Spleen (tissue), 11 donors: Measurements from ENCODE around the gene CEBPZ. TPM values are rescaled to one million over a fixed set of nuclear protein-coding genes. Genes with fewer than 3 reads are reported as not detected.
A peak's percentile ranks its signal among the peaks of the same experiment; 100 is the strongest.

ENCODE experiments used
- DNase-seq: peaks from one replicate; pipeline ENCODE4 v3.0.0-alpha.2; 2020
- H3K27ac ChIP-seq, 8 donors: fragments of 200-600 bp; sonication (generic) in 7 of 8; 1 replicate in 4 of 8; 2 replicates in 4 of 8; pipeline versions ENCODE4 v1.5.0 to v1.8.0; 2016 to 2021; ENCODE audit warnings: inconsistent platforms in 4 of 8, mild to moderate bottlenecking in 4 of 8, moderate library complexity in 1 of 8
- H3K27me3 ChIP-seq, 7 donors: fragments of 200-600 bp; sonication (generic) in 6 of 7; replicated peaks in 1 of 7; 1 replicate in 4 of 7; 2 replicates in 3 of 7; pipeline versions ENCODE4 v1.5.0 to v1.8.0; 2016 to 2021; ENCODE audit warnings: inconsistent platforms in 3 of 7, mild to moderate bottlenecking in 1 of 7
- H3K36me3 ChIP-seq, 6 donors: fragments of 200-600 bp; sonication (generic) in 5 of 6; 1 replicate in 4 of 6; 2 replicates in 2 of 6; pipeline versions ENCODE4 v1.5.0 to v1.8.0; 2016 to 2021; ENCODE audit warnings: inconsistent platforms in 2 of 6
- H3K4me1 ChIP-seq, 6 donors: fragments of 200-600 bp; sonication (generic) in 5 of 6; 1 replicate in 3 of 6; 2 replicates in 3 of 6; pipeline versions ENCODE4 v1.5.0 to v1.8.0; 2016 to 2021; ENCODE audit warnings: inconsistent platforms in 3 of 6
- H3K4me3 ChIP-seq, 8 donors: fragments of 200-600 bp; sonication (generic) in 7 of 8; 1 replicate in 4 of 8; 2 replicates in 4 of 8; pipeline versions ENCODE4 v1.5.0 to v1.8.0; 2016 to 2021; ENCODE audit warnings: inconsistent platforms in 4 of 8, mild to moderate bottlenecking in 4 of 8, moderate library complexity in 2 of 8
- H3K9me3 ChIP-seq, 8 donors: fragments of 200-600 bp; sonication (generic) in 7 of 8; 1 replicate in 4 of 8; 2 replicates in 4 of 8; pipeline versions ENCODE4 v1.5.0 to v1.8.0; 2016 to 2021; ENCODE audit warnings: inconsistent platforms in 4 of 8
- CTCF ChIP-seq, 11 experiments: fragments of 200-600 bp in 7 of 11; fragments of 450-650 bp in 4 of 11; sonication (generic) in 4 of 11; IDR thresholded peaks in 8 of 11; conservative IDR thresholded peaks in 3 of 11; 1 replicate in 7 of 11; 2 replicates in 4 of 11; pipeline versions ENCODE4 v1.4.0 to v1.8.0; 2016 to 2021; ENCODE audit warnings: antibody characterized with exemption in 11 of 11, inconsistent platforms in 4 of 11, mild to moderate bottlenecking in 1 of 11
- POLR2A ChIP-seq, 3 donors: fragments of 450-650 bp; IDR thresholded peaks; one replicate each; pipeline ENCODE4 v1.5.1; 2017; ENCODE audit warnings: antibody characterized with exemption in 3 of 3, mild to moderate bottlenecking in 1 of 3
- POLR2AphosphoS5 ChIP-seq, 3 donors: sonication (generic); formaldehyde crosslinking; IDR thresholded peaks; one replicate each; pipeline ENCODE4 v1.5.1; 2017; ENCODE audit warnings: antibody characterized with exemption in 3 of 3
- WGBS, 5 donors: extraction: QIAGEN DNeasy Blood & Tissue Kit in 3 of 5; methylation state at CpG; one replicate each; pipeline versions ENCODE4 v1.1.5 to v1.1.7; 2013 to 2018; 5-methylcytosine and 5-hydroxymethylcytosine counted together
- intact Hi-C: fragments of 100-400 bp; cut with DNase I; formaldehyde crosslinking; loops from one replicate; pipeline ENCODE4 v1.15.0; 2023; ENCODE audit warnings: low total_unique reads
- polyA plus RNA-seq, 3 donors: library from polyadenylated mRNA; stranded (reverse); fragments of 200-250 nt; gene quantifications; one replicate each; pipeline ENCODE4 v1.2.1, GENCODE V29; 2013
- total RNA-seq, 7 donors: library from RNA; depleted of rRNA in 3 of 7; stranded (reverse); fragments of >200 nt in 3 of 7; fragmentation: NEBNext Ultra II Directional in 4 of 7; extraction: Animal tissue kit (Norgen Biotek cat#: 25700) in 4 of 7; gene quantifications; one replicate each; pipeline versions ENCODE4 v1.1.0 to v1.2.1, GENCODE V29; 2016 to 2021
- donor health status: healthy with polysubstance abuse.
- donor health status: DM: no; HTN: no; CAD: no; lungs with moderate emphysema.
- donor health status: DM: no; HTN: no; CAD: no.
- donor health status: Bipolar disorder and iron deficiency.
- donor health status: healthy.
- donor health status: DM: no; HTN: no; CAD: no.
- donor health status: DM: yes; HTN: yes; CAD: no.

Gene CEBPZ
- total and polyA plus RNA-seq, 10 donors, result 34.8 to 54.8 (median 48.9) TPM

- Histone ChIP-seq H3K4me3 (no peak overlapping the region), H3K27ac (no peak overlapping the region), H3K27me3 (no peaks in the 10 kb centered on the region), H3K4me1 (peaks cover 0 to 8% (median 5%) of the 10 kb centered on the region in 6 donors), H3K9me3 (peaks cover 0 to 27% (median 22%) of the 10 kb centered on the region in 8 donors), H3K36me3 (no peaks in the 10 kb centered on the region)
- DNase-seq, result no peak
- intact Hi-C loops, result no loop called here
- TF ChIP-seq POLR2AphosphoS5 (IDR thresholded peaks at IDR 0.05) (no peak), POLR2A (IDR thresholded peaks at IDR 0.05) (no peak), CTCF (IDR thresholded peaks at IDR 0.05 in 8 of 11, conservative IDR thresholded peaks at IDR 0.05 in 3 of 11) (no peak)
- 88 to 95% (median 93%) methylated on average over 3 of the region's 3 CpGs for WGBS, 5 donors
Measured at GRCh38 chr2:37167636-37168180, 63.7 kb downstream of the CEBPZ start.

- intact Hi-C loops, result no loop called here
- TF ChIP-seq POLR2AphosphoS5 (IDR thresholded peaks at IDR 0.05), result no peak
- no peak for TF ChIP-seq CTCF (IDR thresholded peaks at IDR 0.05 in 8 of 11, conservative IDR thresholded peaks at IDR 0.05 in 3 of 11)
- no peak for TF ChIP-seq POLR2A (IDR thresholded peaks at IDR 0.05)
- Histone ChIP-seq H3K27me3 (no peaks in the 10 kb centered on the region), H3K4me1 (peaks cover 0 to 8% (median 5%) of the 10 kb centered on the region in 6 donors), H3K4me3 (no peak overlapping the region), H3K36me3 (no peaks in the 10 kb centered on the region), H3K27ac (no peak overlapping the region), H3K9me3 (peaks cover 0 to 27% (median 22%) of the 10 kb centered on the region in 8 donors)
- WGBS, 5 donors, result 86 to 94% (median 89%) methylated on average over 1 of the region's 1 CpG
- no peak for DNase-seq
Measured at GRCh38 chr2:37164757-37165156, 66.6 kb downstream of the CEBPZ start.

GRCh38 chr2:37156857-37157714, 74.3 kb downstream of the CEBPZ start, which contains the start of gene EIF2AK2:
TSS of gene EIF2AK2 (minus strand) at chr2:37156980. CDS start at chr2:37147806, 9,174 bp downstream.
- Histone ChIP-seq H3K4me1 (peaks cover 20 to 53% (median 35%) of the 10 kb centered on the region in 6 donors), H3K27ac (peak within 1 kb of the TSS; percentile 83 to 96 (median 93)), H3K9me3 (no peaks in the 10 kb centered on the region), H3K27me3 (no peaks in the 10 kb centered on the region), H3K36me3 (peaks cover 0 to 14% (median 0%) of the 10 kb centered on the region in 6 donors), H3K4me3 (peak within 1 kb of the TSS; percentile 75 to 96 (median 86))
- TF ChIP-seq POLR2A (IDR thresholded peaks at IDR 0.05), result no peak
- TF ChIP-seq POLR2AphosphoS5 (IDR thresholded peaks at IDR 0.05), result peak; percentile 81 to 87 (median 86)
- peak in 1 of 11 experiments; percentile 10 for TF ChIP-seq CTCF (IDR thresholded peaks at IDR 0.05 in 8 of 11, conservative IDR thresholded peaks at IDR 0.05 in 3 of 11)
- intact Hi-C loops, result no loop called here
- DNase-seq, result peak; percentile 95
- WGBS, 5 donors, result 8 to 12% (median 11%) methylated on average over 40 to 55 of the region's 55 CpGs
